Body of pancreas (tissue), 4 donors: ENCODE data around the gene MPO. TPM values are rescaled to one million over a fixed set of nuclear protein-coding genes. Genes with fewer than 3 reads are reported as not detected.

Experiments used
- ATAC-seq: fragments of 150-250 bp; one replicate; pipeline ENCODE4 v1.9.1; 2016
- DNase-seq, 4 donors: peaks; one replicate each; pipeline ENCODE4 v3.0.0-alpha.2; 2019
- H3K27ac ChIP-seq, 4 donors: fragments of 200-600 bp; sonication (generic); 1 replicate in 3 of 4; 2 replicates in 1 of 4; pipeline versions ENCODE4 v1.5.1 to v1.6.1; 2016 to 2019; ENCODE audit warnings: mild to moderate bottlenecking in 1 of 4, mixed read lengths in 1 of 4, moderate library complexity in 1 of 4
- H3K27me3 ChIP-seq, 2 donors: fragments of 200-600 bp; sonication (generic); one replicate each; pipeline ENCODE4 v1.6.0; 2016; ENCODE audit warnings: mild to moderate bottlenecking in 1 of 2
- H3K36me3 ChIP-seq, 2 donors: fragments of 200-600 bp; sonication (generic); replicated peaks in 1 of 2; 2 replicates each; pipeline ENCODE4 v1.5.1; 2016; ENCODE audit warnings: low read depth in 2 of 2; ENCODE audit not compliant: insufficient read depth in 1 of 2
- H3K4me1 ChIP-seq: fragments of 200-600 bp; sonication (generic); one replicate; pipeline ENCODE4 v1.6.0; 2016
- H3K4me3 ChIP-seq, 2 donors: fragments of 200-600 bp; sonication (generic); 1 replicate in 1 of 2; 2 replicates in 1 of 2; pipeline ENCODE4 v1.5.1; 2016 to 2019
- H3K9me3 ChIP-seq, 3 donors: fragments of 200-600 bp; sonication (generic); 1 replicate in 2 of 3; 2 replicates in 1 of 3; pipeline ENCODE4 v1.5.1; 2016
- POLR2A ChIP-seq, 3 donors: fragments of 450-650 bp; IDR thresholded peaks; one replicate each; pipeline ENCODE4 v1.6.1; 2016; ENCODE audit warnings: antibody characterized with exemption in 3 of 3, mild to moderate bottlenecking in 2 of 3
- WGBS, 2 donors: methylation state at CpG; one replicate each; pipeline ENCODE4 v1.1.5; 2017; 5-methylcytosine and 5-hydroxymethylcytosine counted together
- intact Hi-C: fragments of 100-400 bp; cut with DNase I; formaldehyde crosslinking; loops from one replicate; pipeline ENCODE4 v1.15.1; 2023
- total RNA-seq, 2 donors: library from RNA; depleted of rRNA; stranded (reverse); fragments of >200 nt; gene quantifications; one replicate each; pipeline ENCODE4 v1.1.0, GENCODE V29; 2016
- TF ChIP-seq, protein P1 (sequence below), 7 experiments: fragments of 450-650 bp in 4 of 7; fragments of 200-600 bp in 3 of 7; sonication (generic) in 3 of 7; IDR thresholded peaks; one replicate each; pipeline ENCODE4 v1.5.1; 2016 to 2019; ENCODE audit warnings: antibody characterized with exemption in 7 of 7

MPO gene
- total RNA-seq, 2 donors from 2014 or later = not detected

DNA sequence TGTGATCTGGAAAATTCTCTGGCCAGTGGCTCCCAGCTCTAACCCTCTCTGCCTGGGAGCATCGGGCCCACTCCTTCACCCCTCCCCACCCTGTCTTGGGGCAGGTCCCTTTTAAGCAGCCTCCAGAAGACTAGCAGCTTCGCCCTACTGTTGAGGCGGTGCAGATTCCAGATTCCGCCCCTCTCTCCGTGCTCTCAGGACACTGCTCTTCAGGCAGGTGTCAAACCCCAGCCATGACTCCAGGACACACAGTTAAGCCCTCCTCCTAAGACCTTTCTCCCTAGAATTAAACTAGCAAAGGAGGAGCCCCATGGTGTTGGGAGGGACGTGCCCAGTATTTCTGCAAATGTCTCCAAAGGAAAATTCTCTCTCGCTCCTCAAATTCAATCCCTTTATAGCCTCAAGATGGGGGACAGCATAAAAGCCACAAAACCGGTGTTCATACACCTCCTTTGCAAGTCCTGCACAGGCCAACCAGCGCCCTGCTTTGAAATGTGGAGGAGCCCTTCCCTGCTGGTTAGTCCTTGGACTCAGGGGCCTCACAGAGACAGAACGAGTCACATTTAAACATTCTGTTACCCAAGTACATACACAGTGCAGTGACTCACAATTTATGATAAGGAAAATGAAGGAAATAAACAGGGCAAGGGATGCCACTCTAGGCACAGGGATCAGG, 35.2 kb downstream of the MPO start:
- intact Hi-C loops = no loop called here
- no peaks in the 10 kb centered on the region for H3K36me3 ChIP-seq
- H3K4me1 ChIP-seq = peaks cover 13% of the 10 kb centered on the region
- 59 to 60% methylated on average over 10 of the region's 10 CpGs for WGBS, 2 donors
- ATAC-seq (no peak), DNase-seq (no peak)
- peaks cover 0 to 10% of the 10 kb centered on the region in 2 donors for H3K27me3 ChIP-seq
- no peak overlapping the region for H3K4me3 ChIP-seq
- TF ChIP-seq POLR2A (IDR thresholded peaks at IDR 0.05) = no peak
- TF ChIP-seq, protein P1, sequence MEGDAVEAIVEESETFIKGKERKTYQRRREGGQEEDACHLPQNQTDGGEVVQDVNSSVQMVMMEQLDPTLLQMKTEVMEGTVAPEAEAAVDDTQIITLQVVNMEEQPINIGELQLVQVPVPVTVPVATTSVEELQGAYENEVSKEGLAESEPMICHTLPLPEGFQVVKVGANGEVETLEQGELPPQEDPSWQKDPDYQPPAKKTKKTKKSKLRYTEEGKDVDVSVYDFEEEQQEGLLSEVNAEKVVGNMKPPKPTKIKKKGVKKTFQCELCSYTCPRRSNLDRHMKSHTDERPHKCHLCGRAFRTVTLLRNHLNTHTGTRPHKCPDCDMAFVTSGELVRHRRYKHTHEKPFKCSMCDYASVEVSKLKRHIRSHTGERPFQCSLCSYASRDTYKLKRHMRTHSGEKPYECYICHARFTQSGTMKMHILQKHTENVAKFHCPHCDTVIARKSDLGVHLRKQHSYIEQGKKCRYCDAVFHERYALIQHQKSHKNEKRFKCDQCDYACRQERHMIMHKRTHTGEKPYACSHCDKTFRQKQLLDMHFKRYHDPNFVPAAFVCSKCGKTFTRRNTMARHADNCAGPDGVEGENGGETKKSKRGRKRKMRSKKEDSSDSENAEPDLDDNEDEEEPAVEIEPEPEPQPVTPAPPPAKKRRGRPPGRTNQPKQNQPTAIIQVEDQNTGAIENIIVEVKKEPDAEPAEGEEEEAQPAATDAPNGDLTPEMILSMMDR (IDR thresholded peaks at IDR 0.05) = no peak
- H3K27ac ChIP-seq = no peak overlapping the region
- no peaks in the 10 kb centered on the region for H3K9me3 ChIP-seq

DNA sequence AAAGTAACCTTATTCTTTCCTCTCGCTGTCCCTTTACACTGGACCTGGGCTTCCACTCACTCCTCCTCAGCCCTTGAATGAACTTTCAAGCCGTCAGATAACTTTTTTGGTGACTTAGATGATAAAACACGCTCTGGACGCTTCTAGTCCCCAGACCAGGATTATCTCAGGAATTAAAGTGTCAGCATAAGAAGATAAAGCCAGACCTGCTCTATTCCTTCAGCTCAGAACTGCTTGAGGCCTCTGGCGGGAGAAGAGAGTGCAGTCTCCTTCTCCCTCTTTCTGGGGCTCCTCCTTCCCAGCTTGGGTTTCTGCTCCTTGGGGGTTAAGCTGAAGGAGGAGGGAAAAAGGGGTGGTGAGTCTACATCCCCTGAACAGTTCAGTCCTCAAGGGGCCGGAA, 35.8 kb downstream of the MPO start:
- no peak for DNase-seq
- 73 to 74% methylated on average over 5 to 6 of the region's 6 CpGs for WGBS, 2 donors
- H3K4me1 ChIP-seq = peaks cover 12% of the 10 kb centered on the region
- H3K4me3 ChIP-seq = no peak overlapping the region
- intact Hi-C loops = no loop called here
- peaks cover 0 to 10% of the 10 kb centered on the region in 2 donors for H3K27me3 ChIP-seq
- no peak for TF ChIP-seq POLR2A (IDR thresholded peaks at IDR 0.05)
- TF ChIP-seq, protein P1 (IDR thresholded peaks at IDR 0.05) = no peak
- H3K36me3 ChIP-seq = no peaks in the 10 kb centered on the region
- ATAC-seq = no peak
- no peak overlapping the region for H3K27ac ChIP-seq
- no peaks in the 10 kb centered on the region for H3K9me3 ChIP-seq

DNA sequence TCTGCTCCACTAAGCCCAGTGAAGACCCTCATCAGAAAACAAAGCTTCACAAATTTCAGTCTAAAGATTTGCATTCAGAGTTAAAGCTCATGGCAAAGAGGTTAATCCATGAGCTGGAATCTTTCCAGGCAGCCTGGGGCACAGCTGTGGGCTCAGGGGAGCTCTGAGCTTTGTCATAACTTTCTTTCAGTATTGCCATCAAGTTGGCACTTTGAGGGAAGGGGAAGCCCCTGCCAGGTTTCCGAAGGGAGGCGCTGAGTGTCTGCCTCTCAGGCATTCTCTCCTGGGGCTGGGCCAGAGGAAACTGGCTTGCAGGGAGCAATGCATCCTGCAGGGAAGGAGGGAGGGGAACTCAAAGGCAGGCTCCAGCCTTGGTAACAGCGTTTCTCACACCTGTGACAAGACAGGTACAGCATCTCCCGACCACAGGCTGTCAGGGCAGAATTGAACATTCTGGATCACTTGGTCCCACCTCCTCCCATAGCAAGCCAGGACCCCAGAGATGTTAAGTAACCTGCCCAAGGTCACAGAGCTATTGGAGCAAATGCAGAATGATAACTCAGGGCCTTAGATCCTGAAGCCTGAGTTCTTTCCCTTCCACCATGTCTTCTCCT, 38.5 kb downstream of the MPO start:
- 0 to 9% methylated on average over 3 to 4 of the region's 4 CpGs for WGBS, 2 donors
- Histone ChIP-seq H3K4me1 (no peaks in the 10 kb centered on the region), H3K4me3 (no peak overlapping the region), H3K9me3 (no peaks in the 10 kb centered on the region), H3K36me3 (no peaks in the 10 kb centered on the region), H3K27ac (no peak overlapping the region), H3K27me3 (no peaks in the 10 kb centered on the region)
- DNase-seq = no peak
- intact Hi-C loops = no loop called here
- no peak for ATAC-seq
- TF ChIP-seq, protein P1 (IDR thresholded peaks at IDR 0.05) = no peak
- no peak for TF ChIP-seq POLR2A (IDR thresholded peaks at IDR 0.05)

DNA sequence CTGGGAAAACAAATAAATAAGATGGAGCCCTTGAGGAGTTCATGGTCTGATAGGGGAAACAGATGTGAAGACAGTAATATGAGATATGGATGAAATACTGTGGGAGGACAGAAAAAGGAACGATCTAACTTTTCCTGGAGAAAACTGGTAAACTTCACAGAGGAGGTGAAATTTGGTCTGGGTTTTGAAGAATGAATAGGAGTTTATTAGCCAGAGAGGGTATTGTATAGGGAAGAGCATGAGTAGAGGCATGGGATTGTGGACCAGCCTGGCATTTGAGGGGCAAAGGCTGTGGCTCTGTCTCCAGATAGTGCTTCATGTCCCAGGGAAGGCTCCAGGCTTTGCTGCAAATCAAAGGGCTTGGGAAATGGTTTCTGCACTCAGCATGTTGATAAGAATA, 40.7 kb downstream of the MPO start:
- Histone ChIP-seq H3K4me1 (no peaks in the 10 kb centered on the region), H3K36me3 (no peaks in the 10 kb centered on the region), H3K9me3 (no peaks in the 10 kb centered on the region), H3K27ac (no peak overlapping the region), H3K4me3 (no peak overlapping the region), H3K27me3 (no peaks in the 10 kb centered on the region)
- ATAC-seq (no peak), DNase-seq (no peak)
- no peak for TF ChIP-seq POLR2A (IDR thresholded peaks at IDR 0.05)
- TF ChIP-seq, protein P1 (IDR thresholded peaks at IDR 0.05) = no peak
- intact Hi-C loops = no loop called here
- WGBS, 2 donors = 54 to 63% methylated on average over 1 of the region's 1 CpG
